HepG2 (cell line): ENCODE results near the gene PHACTR1. TPM values are rescaled to one million over a fixed set of nuclear protein-coding genes. Genes with fewer than 3 reads are reported as not detected.

Experiments
- BATF2 ChIP-seq: sonication (generic); formaldehyde crosslinking; IDR thresholded peaks from 2 replicates; pipeline ENCODE4 v1.8.0; 2022; ENCODE audit warnings: mild to moderate bottlenecking, missing genetic modification reagents, moderate library complexity
- ELF3 ChIP-seq: IDR thresholded peaks from 2 replicates; pipeline ENCODE4 v1.6.1; 2016; ENCODE audit warnings: missing genetic modification reagents, missing compliant biosample characterization
- HMG20B ChIP-seq: conservative IDR thresholded peaks from 2 replicates; pipeline ENCODE4 v1.6.1; 2016; ENCODE audit warnings: missing genetic modification reagents, missing compliant biosample characterization
- JUNB ChIP-seq: sonication (generic); formaldehyde crosslinking; IDR thresholded peaks from 2 replicates; pipeline ENCODE4 v1.8.0; 2022; ENCODE audit warnings: missing genetic modification reagents, mild to moderate bottlenecking, borderline replicate concordance
- KDM4B ChIP-seq: sonication (generic); formaldehyde crosslinking; IDR thresholded peaks from 2 replicates; pipeline ENCODE4 v1.4.0; 2020; ENCODE audit warnings: missing genetic modification reagents
- MLXIP ChIP-seq: sonication (generic); formaldehyde crosslinking; IDR thresholded peaks from 2 replicates; pipeline ENCODE4 v1.9.0; 2021; ENCODE audit warnings: missing genetic modification reagents, borderline replicate concordance
- RFX3 ChIP-seq: IDR thresholded peaks from 2 replicates; pipeline ENCODE4 v1.6.1; 2016; ENCODE audit warnings: missing biosample characterization, missing genetic modification reagents
- SAP130 ChIP-seq: IDR thresholded peaks from 2 replicates; pipeline ENCODE4 v1.6.1; 2016; ENCODE audit warnings: low read depth
- SRSF4 ChIP-seq: fragments of 200-400 bp; formaldehyde crosslinking; IDR thresholded peaks from one replicate; pipeline ENCODE4 v1.6.1; 2018; ENCODE audit warnings: mild to moderate bottlenecking, low read depth, low read length, moderate library complexity; ENCODE audit not compliant: poor library complexity, severe bottlenecking
- THRA ChIP-seq: sonication (generic); formaldehyde crosslinking; IDR thresholded peaks from 2 replicates; pipeline ENCODE4 v1.4.0; 2020; ENCODE audit warnings: missing genetic modification reagents, borderline replicate concordance
- TOPORS ChIP-seq: sonication (generic); formaldehyde crosslinking; IDR thresholded peaks from 2 replicates; pipeline ENCODE4 v1.8.0; 2023; ENCODE audit warnings: mild to moderate bottlenecking, missing genetic modification reagents
- ZFP1 ChIP-seq: IDR thresholded peaks from 2 replicates; pipeline ENCODE4 v1.6.1; 2016
- ZNF124 ChIP-seq: sonication (generic); formaldehyde crosslinking; IDR thresholded peaks from 2 replicates; pipeline ENCODE4 v1.4.0; 2020; ENCODE audit warnings: missing genetic modification reagents
- ZNF264 ChIP-seq: sonication (generic); formaldehyde crosslinking; IDR thresholded peaks from 2 replicates; pipeline ENCODE4 v1.4.0; 2020; ENCODE audit warnings: missing genetic modification reagents
- ZNF281 ChIP-seq: sonication (generic); formaldehyde crosslinking; IDR thresholded peaks from 2 replicates; pipeline ENCODE4 v1.4.0; 2020; ENCODE audit warnings: missing genetic modification reagents, borderline replicate concordance
- ZNF574 ChIP-seq: sonication (generic); formaldehyde crosslinking; IDR thresholded peaks from 2 replicates; pipeline ENCODE4 v1.4.0; 2020; ENCODE audit warnings: missing genetic modification reagents
- ZSCAN12 ChIP-seq: sonication (generic); formaldehyde crosslinking; IDR thresholded peaks from 2 replicates; pipeline ENCODE4 v1.9.0; 2021; ENCODE audit warnings: mild to moderate bottlenecking, missing genetic modification reagents
- polyA plus RNA-seq, 8 experiments: library from polyadenylated mRNA; depleted of rRNA in 3 of 8; stranded (reverse) in 7 of 8; unstranded in 1 of 8; fragments of >200 nt; fragmentation: Illumina TruSeq in 4 of 8; extraction: Trizol in 4 of 8; gene quantifications; 2 replicates each; pipeline versions ENCODE4 v1.2.1 to v1.2.3, GENCODE V29; 2011 to 2016; ENCODE audit warnings: low read depth in 4 of 8, missing spikeins in 1 of 8, mixed read lengths in 1 of 8; ENCODE audit not compliant: insufficient read depth in 1 of 8
- total RNA-seq, 5 experiments: library from RNA; depleted of rRNA; stranded (reverse); fragments of >200 nt; fragmentation: Illumina TruSeq; extraction: Trizol; gene quantifications; 2 replicates each; pipeline ENCODE4 v1.2.3, GENCODE V29; 2016; ENCODE audit warnings: low read depth in 1 of 5
- TF ChIP-seq, protein P1 (sequence below): IDR thresholded peaks from 2 replicates; pipeline ENCODE4 v1.6.1; 2016; ENCODE audit warnings: mild to moderate bottlenecking, missing biosample characterization, missing genetic modification reagents

The PHACTR1 gene
- total and polyA plus RNA-seq, 2 of the 13 experiments (the other 11 are each of a cell fraction or from before 2014, with no cell fraction given) = 0.09 TPM; not detected in 1

- TF ChIP-seq ZFP1 (CRISPR knock-in tag) = peak; percentile 28; the same call in 1 of the 2 replicates
- TF ChIP-seq ZNF281 (CRISPR knock-in tag) = peak; percentile 53; the same call in 1 of the 2 replicates
- TF ChIP-seq SAP130 (CRISPR knock-in tag) = peak; percentile 43; the same call in 1 of the 2 replicates
- TF ChIP-seq JUNB = 0 out of 2 replicates have a peak, but pooled peaks have one; percentile 31
- peak; percentile 72; the same call in 1 of the 2 replicates for TF ChIP-seq ZSCAN12
- 0 out of 2 replicates have a peak, but pooled peaks have one; percentile 47 for TF ChIP-seq KDM4B (CRISPR knock-in tag)
- peak; percentile 60; the same call in 1 of the 2 replicates for TF ChIP-seq ZNF124 (CRISPR knock-in tag)
- no peak for TF ChIP-seq SRSF4
- peak; percentile 34; the same call in 1 of the 2 replicates for TF ChIP-seq ZNF574 (CRISPR knock-in tag)
- TF ChIP-seq TOPORS (CRISPR knock-in tag) = 0 out of 2 replicates have a peak, but pooled peaks have one; percentile 45
- TF ChIP-seq RFX3 (CRISPR knock-in tag) = 0 out of 2 replicates have a peak, but pooled peaks have one; percentile 32
- TF ChIP-seq ZNF264 (CRISPR knock-in tag) = peak; percentile 77
- TF ChIP-seq, protein P1, sequence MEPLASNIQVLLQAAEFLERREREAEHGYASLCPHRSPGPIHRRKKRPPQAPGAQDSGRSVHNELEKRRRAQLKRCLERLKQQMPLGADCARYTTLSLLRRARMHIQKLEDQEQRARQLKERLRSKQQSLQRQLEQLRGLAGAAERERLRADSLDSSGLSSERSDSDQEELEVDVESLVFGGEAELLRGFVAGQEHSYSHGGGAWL (CRISPR knock-in tag) = no peak
- no peak for TF ChIP-seq BATF2
- TF ChIP-seq ELF3 (CRISPR knock-in tag) = peak; percentile 66; the same call in 1 of the 2 replicates
- peak; percentile 52; the same call in 1 of the 2 replicates for TF ChIP-seq MLXIP (CRISPR knock-in tag)
- TF ChIP-seq THRA (CRISPR knock-in tag) = 0 out of 2 replicates have a peak, but pooled peaks have one; percentile 54
- TF ChIP-seq HMG20B (CRISPR knock-in tag) = 0 out of 2 replicates have a peak, but pooled peaks have one; percentile 33
These were observed 35.2 kb downstream of the PHACTR1 start (continued) for GRCh38 chr6:12751694-12752325.
